Neural cell (in vitro differentiated cells): ENCODE data around the gene DNAH7.

Experiments used
- CTCF ChIP-seq: fragments of 450-650 bp; IDR thresholded peaks from 2 replicates; pipeline ENCODE4 v1.5.1; 2014; ENCODE audit warnings: antibody characterized with exemption, mild to moderate bottlenecking, moderate library complexity; ENCODE audit not compliant: poor library complexity, severe bottlenecking
- EP300 ChIP-seq: fragments of 450-650 bp; conservative IDR thresholded peaks from 2 replicates; pipeline ENCODE4 v1.6.1; 2014; ENCODE audit warnings: antibody characterized with exemption, mild to moderate bottlenecking, moderate library complexity; ENCODE audit not compliant: poor library complexity, severe bottlenecking
- EZH2 ChIP-seq: fragments of 200-600, 300-800 bp; shearing (Covaris generic), sonication (generic); IDR thresholded peaks from 2 replicates; pipeline ENCODE4 v1.6.1; 2014; ENCODE audit warnings: antibody characterized with exemption, low read length, borderline replicate concordance, mild to moderate bottlenecking; ENCODE audit not compliant: insufficient read depth, poor library complexity, severe bottlenecking
- MXI1 ChIP-seq: fragments of 450-650 bp; conservative IDR thresholded peaks from 2 replicates; pipeline ENCODE4 v1.6.1; 2014; ENCODE audit warnings: antibody characterized with exemption, mild to moderate bottlenecking; ENCODE audit not compliant: poor library complexity, severe bottlenecking
- POLR2AphosphoS5 ChIP-seq: IDR thresholded peaks from 2 replicates; pipeline ENCODE4 v1.6.1; 2012
- RAD21 ChIP-seq: fragments of 450-650 bp; conservative IDR thresholded peaks from 2 replicates; pipeline ENCODE4 v1.6.1; 2014; ENCODE audit warnings: antibody characterized with exemption, mild to moderate bottlenecking, moderate library complexity
- SMC3 ChIP-seq: fragments of 450-650 bp; conservative IDR thresholded peaks from 2 replicates; pipeline ENCODE4 v1.6.1; 2014; ENCODE audit warnings: antibody characterized with exemption, mild to moderate bottlenecking, moderate library complexity; ENCODE audit not compliant: poor library complexity
- TF ChIP-seq, protein P1 (sequence below): IDR thresholded peaks from 2 replicates; pipeline ENCODE4 v1.6.1; 2012; ENCODE audit warnings: borderline replicate concordance

DNA sequence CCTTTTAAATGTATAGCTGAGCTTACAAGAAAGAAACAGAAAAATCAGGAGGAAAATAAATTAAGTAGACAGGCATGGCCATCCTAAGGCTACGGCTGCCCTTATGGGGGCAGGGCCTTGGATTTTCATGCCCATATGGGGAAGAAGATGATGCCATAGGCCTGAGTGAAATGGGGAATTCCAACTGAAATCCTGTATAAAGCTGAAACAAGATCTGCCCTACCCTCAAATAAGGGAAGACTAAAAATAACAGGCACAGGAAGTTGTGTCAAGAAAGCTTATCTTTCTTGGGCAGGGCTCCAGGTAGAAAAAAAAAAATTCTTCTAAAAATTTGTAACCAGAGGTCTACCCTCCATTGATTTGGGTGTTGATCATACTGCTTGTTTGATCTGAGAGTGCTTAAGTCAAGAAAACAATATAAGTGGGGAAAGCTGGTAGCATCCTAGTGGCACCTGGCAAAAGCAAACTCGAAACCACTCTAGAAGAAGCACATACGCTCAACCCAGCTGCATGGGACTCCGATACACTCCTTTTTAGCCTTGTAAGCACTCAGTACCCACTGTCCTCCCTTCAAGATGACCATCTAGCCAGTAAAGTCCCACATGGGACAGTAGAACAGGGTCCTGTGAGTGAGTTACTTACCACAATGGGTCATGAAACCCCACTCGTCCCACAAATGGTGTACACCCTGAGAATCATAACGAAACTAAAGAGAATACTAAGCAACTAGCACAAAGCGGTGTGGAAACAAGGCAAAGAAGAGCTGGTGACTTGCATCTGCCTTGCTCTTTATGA, 22.3 kb downstream of the DNAH7 start:
- TF ChIP-seq CTCF (no peak), EZH2 (no peak), RAD21 (no peak), POLR2AphosphoS5 (no peak), MXI1 (no peak), EP300 (no peak), SMC3 (no peak)
- TF ChIP-seq, protein P1, sequence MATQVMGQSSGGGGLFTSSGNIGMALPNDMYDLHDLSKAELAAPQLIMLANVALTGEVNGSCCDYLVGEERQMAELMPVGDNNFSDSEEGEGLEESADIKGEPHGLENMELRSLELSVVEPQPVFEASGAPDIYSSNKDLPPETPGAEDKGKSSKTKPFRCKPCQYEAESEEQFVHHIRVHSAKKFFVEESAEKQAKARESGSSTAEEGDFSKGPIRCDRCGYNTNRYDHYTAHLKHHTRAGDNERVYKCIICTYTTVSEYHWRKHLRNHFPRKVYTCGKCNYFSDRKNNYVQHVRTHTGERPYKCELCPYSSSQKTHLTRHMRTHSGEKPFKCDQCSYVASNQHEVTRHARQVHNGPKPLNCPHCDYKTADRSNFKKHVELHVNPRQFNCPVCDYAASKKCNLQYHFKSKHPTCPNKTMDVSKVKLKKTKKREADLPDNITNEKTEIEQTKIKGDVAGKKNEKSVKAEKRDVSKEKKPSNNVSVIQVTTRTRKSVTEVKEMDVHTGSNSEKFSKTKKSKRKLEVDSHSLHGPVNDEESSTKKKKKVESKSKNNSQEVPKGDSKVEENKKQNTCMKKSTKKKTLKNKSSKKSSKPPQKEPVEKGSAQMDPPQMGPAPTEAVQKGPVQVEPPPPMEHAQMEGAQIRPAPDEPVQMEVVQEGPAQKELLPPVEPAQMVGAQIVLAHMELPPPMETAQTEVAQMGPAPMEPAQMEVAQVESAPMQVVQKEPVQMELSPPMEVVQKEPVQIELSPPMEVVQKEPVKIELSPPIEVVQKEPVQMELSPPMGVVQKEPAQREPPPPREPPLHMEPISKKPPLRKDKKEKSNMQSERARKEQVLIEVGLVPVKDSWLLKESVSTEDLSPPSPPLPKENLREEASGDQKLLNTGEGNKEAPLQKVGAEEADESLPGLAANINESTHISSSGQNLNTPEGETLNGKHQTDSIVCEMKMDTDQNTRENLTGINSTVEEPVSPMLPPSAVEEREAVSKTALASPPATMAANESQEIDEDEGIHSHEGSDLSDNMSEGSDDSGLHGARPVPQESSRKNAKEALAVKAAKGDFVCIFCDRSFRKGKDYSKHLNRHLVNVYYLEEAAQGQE: no peak
